Peyer's patch (tissue), 4 donors: ENCODE measurements around the gene CD207.

Experiments used
- POLR2A ChIP-seq, 2 donors: fragments of 450-650 bp; IDR thresholded peaks; one replicate each; pipeline ENCODE4 v1.5.1; 2017; ENCODE audit warnings: antibody characterized with exemption in 2 of 2, mild to moderate bottlenecking in 2 of 2, moderate library complexity in 2 of 2
- TF ChIP-seq, protein P1 (sequence below), 6 experiments: fragments of 450-650 bp in 4 of 6; fragments of 200-600 bp in 2 of 6; sonication (generic) in 1 of 6; IDR thresholded peaks; one replicate each; pipeline ENCODE4 v1.5.1; 2017 to 2019; ENCODE audit warnings: antibody characterized with exemption in 6 of 6, mild to moderate bottlenecking in 3 of 6, moderate library complexity in 1 of 6

GRCh38 chr2:70834106-70834505, 1.5 kb downstream of the CD207 start:
- TF ChIP-seq, protein P1, sequence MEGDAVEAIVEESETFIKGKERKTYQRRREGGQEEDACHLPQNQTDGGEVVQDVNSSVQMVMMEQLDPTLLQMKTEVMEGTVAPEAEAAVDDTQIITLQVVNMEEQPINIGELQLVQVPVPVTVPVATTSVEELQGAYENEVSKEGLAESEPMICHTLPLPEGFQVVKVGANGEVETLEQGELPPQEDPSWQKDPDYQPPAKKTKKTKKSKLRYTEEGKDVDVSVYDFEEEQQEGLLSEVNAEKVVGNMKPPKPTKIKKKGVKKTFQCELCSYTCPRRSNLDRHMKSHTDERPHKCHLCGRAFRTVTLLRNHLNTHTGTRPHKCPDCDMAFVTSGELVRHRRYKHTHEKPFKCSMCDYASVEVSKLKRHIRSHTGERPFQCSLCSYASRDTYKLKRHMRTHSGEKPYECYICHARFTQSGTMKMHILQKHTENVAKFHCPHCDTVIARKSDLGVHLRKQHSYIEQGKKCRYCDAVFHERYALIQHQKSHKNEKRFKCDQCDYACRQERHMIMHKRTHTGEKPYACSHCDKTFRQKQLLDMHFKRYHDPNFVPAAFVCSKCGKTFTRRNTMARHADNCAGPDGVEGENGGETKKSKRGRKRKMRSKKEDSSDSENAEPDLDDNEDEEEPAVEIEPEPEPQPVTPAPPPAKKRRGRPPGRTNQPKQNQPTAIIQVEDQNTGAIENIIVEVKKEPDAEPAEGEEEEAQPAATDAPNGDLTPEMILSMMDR (IDR thresholded peaks at IDR 0.05), result no peak
- TF ChIP-seq POLR2A (IDR thresholded peaks at IDR 0.05), result no peak
